SKM-1 treated with dmso at 0.1 percent for 144 hours (cell line): ENCODE results near the gene LEUTX.

Experiments
- DNase-seq: peaks from one replicate; lab custom pipeline; 2025; ENCODE audit not compliant: unreplicated experiment; lab: John Stamatoyannopoulos, UW

The LEUTX gene

GRCh38 chr19:39820696-39821095 is 42.0 kb downstream of the LEUTX start:
- DNase-seq, result no peak

GRCh38 chr19:39823686-39824085 is 45.0 kb downstream of the LEUTX start:
- no peak for DNase-seq

GRCh38 chr19:39824143-39825092 is 45.8 kb downstream of the LEUTX start:
- DNase-seq, result peak; percentile 92

GRCh38 chr19:39825093-39825463 is 46.4 kb downstream of the LEUTX start:
- no peak for DNase-seq

- no peak for DNase-seq
These were observed 47.0 kb downstream of the LEUTX start for GRCh38 chr19:39825531-39826076.

GRCh38 chr19:39826311-39826945 is 47.8 kb downstream of the LEUTX start:
- no peak for DNase-seq

GRCh38 chr19:39827216-39827615 is 48.6 kb downstream of the LEUTX start:
- no peak for DNase-seq

- DNase-seq, result no peak
These were observed 49.5 kb downstream of the LEUTX start for GRCh38 chr19:39828015-39828653.

GRCh38 chr19:39828654-39829032 is 50.0 kb downstream of the LEUTX start:
- DNase-seq, result no peak

GRCh38 chr19:39829702-39830275 is 51.1 kb downstream of the LEUTX start:
- no peak for DNase-seq

- no peak for DNase-seq
These were observed 51.8 kb downstream of the LEUTX start for GRCh38 chr19:39830406-39830805.

- DNase-seq, result no peak
These were observed 52.2 kb downstream of the LEUTX start for GRCh38 chr19:39830847-39831246.

GRCh38 chr19:39831679-39832078 is 53.0 kb downstream of the LEUTX start:
- DNase-seq, result no peak

GRCh38 chr19:39832341-39833083 is 53.9 kb downstream of the LEUTX start:
- DNase-seq, result no peak

GRCh38 chr19:39833160-39833463 is 54.5 kb downstream of the LEUTX start:
- DNase-seq, result no peak

GRCh38 chr19:39833464-39834286 is 55.0 kb downstream of the LEUTX start, which contains the start of gene DYRK1B:
DYRK1B (minus strand) TSS chr19:39834162; CDS start chr19:39831867, 2,295 bp downstream.
- DNase-seq, result no peak

- DNase-seq, result no peak
These were observed 55.7 kb downstream of the LEUTX start for GRCh38 chr19:39834287-39834841.
